HL-60/S4 (cell line): Measurements from ENCODE around the gene CDH11.

Experiments used
- in situ Hi-C: fragments of 300-500 bp; cut with MboI; formaldehyde crosslinking; loops from 2 replicates; pipeline ENCODE4 v1.14.3; 2022; ENCODE audit warnings: low sequenced_read_pairs

Gene CDH11, protein sequence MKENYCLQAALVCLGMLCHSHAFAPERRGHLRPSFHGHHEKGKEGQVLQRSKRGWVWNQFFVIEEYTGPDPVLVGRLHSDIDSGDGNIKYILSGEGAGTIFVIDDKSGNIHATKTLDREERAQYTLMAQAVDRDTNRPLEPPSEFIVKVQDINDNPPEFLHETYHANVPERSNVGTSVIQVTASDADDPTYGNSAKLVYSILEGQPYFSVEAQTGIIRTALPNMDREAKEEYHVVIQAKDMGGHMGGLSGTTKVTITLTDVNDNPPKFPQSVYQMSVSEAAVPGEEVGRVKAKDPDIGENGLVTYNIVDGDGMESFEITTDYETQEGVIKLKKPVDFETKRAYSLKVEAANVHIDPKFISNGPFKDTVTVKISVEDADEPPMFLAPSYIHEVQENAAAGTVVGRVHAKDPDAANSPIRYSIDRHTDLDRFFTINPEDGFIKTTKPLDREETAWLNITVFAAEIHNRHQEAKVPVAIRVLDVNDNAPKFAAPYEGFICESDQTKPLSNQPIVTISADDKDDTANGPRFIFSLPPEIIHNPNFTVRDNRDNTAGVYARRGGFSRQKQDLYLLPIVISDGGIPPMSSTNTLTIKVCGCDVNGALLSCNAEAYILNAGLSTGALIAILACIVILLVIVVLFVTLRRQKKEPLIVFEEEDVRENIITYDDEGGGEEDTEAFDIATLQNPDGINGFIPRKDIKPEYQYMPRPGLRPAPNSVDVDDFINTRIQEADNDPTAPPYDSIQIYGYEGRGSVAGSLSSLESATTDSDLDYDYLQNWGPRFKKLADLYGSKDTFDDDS

DNA sequence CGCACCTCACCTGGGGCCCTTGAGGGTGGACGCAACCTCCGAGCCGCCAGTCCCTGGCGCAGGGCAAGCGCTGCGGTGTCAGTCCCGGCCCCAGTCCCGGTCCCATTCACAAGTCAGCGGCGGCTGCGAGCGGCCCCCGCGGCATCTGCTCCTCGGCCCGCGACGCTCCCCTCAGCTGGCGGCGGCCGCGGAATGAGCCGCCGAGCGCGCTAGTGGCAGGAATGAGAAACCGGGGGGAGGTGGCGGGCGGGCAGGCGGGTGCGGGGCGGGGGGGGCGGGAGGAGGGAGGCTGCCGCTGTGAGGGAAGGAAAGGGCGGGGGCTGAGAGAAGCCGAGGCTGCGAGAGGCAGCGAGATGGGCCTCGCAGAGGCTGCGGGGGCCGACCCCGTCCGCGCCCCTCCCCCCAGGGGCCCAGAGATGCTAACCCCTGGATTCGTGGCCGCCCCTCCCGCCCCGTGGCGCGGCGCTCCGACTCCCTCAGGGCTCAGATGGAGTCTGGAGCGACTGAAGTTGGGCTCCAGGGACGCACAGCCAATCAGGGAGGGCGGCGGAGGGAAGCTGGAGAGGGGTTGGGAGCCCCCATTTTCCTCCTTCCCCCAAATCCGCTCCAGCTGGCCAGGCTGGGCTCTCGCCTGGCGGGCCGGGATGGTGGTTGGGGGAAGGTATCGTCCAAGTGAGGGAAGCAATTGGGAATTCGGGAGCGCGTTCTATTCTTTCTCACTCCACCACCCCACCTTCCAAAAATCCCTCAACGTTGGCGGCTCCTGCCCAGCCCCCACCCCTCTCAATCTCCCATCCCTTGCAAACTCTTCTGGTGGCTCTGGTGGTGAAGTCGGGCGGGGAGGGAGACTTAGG is at the start of gene CDH11:
Gene CDH11 (minus strand): TSS at position 194 of the 854 bp plus-strand sequence. CDS start 117,194 bp downstream, outside the sequence.
- in situ Hi-C loops, result no loop called here

DNA sequence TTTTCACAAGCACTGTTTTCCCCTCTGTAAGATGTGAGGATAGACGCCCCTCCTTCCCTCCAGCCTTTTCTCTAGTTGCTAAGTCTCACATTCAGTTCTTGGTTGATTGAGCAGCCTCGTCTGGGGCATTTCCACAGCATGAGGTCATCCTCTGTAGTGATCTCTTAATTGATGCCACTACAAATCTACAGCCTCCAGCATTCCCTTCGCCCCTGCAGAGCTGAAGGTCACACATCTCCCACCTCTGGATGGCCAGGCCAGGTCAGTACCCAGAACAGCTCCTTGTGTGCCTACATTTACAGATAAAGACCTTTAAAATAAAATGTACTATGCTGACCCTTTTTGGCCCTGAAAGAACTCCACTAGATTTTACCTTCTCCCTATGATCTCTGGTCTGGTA is 32.5 kb upstream of the CDH11 start:
- in situ Hi-C loops, result no loop called here

DNA sequence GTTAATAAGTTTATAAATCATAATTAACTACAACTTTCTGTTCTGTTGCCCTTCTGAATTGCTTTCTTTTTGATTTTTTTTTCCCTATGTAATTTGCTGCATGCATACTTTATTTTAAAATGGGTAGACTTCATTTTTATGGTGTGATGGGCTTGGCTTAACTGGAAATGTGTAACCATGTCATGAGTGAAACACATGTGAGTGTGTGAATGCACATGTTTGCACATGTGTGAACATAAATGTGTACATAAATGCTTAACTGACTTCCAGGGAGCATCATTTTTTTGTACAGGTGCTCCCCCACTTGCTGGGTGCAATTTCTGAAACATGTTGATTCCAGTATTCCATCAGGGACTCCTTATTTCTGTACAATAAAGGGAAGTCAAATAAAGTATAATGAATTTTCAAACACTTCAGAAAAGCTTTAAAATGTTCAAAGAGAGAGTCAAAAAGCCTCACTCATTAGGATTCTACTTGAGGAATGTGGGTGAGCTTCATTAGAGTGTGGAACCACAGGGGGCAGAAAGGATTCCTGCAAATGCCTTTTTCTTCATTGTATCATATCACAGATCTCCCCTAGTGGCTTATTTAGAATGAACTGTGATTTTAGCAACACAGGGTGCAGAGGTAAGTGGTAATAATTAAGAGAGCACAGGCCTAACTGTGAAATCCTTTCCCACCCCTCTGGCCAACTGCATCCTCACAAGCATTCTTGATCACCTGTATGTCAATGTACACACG is 31.7 kb upstream of the CDH11 start:
- in situ Hi-C loops, result no loop called here

DNA sequence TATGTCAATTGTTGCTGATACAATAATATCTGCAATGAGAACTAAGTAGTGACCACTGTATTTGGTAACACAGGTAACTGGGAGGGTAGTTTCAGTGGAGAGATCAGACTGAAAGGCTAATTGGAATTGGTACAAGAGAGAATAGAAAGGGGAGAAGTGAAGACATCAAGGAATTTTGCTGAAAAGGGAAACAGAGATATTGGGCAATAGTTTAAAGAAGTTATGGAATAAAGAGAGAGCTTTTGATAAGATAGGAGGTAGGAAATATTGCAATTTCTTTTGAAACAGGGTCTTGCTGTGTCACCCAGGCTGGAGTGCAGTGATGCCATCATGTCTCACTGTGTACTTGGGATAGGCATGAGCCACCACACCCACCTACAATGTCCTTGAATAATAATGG is 26.9 kb upstream of the CDH11 start:
- in situ Hi-C loops, result no loop called here

DNA sequence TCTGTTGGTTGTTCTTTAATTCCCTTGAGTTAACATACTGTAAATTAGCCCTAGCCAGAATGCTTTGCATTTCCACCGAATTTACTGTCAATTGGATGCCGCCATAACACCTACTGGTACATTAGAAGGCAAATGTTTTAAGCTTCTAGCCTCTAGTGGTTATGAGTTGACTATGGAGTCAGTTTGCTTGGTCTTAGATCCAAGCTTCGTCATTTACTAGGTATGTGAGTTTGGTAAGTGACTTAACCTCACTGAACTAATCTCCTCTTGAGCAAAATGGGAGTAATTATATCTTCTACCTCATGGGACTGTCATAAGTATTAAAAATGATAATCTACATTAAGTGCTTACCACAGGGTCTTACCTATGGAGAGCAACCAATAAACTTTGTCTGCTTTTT is 20.4 kb upstream of the CDH11 start:
- in situ Hi-C loops, result no loop called here

DNA sequence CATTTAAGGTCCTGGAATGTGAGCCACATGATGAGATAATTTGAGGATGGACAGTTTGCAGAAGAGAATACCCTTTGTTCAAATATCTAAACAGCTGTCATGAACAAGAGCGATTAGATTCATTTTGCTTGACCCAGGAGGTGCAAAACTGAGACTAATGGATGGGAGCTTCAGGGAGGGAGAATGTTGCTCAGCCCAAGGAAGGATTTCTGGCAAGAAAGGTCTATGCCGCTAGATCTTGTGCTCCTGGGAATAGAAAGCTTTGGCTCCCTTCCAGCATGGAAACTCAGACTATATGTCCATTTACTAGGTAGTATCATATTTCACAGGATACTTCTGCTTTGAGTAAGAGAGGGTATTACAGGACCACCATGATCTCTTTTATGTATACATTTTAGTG is 14.8 kb upstream of the CDH11 start:
- in situ Hi-C loops, result no loop called here

DNA sequence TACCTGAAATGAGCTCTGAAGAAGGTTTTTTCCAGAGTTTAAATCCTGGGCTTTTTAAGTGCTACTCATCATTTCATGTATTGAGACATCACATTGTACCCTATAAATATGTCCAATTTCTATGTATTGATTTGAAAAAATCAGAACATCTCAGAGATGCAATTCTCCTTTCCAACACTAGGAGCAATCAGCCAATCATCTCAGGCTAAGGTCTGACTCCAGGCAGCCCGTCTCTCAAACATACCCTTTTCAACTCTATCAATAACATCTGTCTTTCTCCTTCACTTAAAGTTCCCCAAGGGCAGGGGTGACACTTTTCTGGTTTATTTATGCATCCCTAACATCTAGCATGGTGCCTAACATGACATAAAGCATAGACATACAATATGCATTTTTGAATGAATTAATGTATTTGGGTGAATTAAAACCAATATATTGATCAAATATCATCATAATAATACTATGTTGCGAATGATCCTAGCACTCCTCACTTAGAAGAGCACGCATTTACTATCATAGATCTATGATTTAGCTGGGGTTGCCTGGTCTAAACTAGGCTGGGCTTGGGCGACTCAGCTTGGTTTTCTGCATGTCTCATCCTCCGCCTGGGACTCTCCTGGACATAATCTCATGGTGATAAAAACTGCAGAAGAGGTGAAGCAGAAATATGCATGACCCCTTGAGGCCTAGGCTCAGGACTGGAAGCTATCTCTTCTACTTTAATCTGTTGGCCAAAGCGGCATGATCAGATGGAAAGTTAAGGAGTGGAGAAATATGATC is 5.2 kb upstream of the CDH11 start:
- in situ Hi-C loops, result no loop called here

DNA sequence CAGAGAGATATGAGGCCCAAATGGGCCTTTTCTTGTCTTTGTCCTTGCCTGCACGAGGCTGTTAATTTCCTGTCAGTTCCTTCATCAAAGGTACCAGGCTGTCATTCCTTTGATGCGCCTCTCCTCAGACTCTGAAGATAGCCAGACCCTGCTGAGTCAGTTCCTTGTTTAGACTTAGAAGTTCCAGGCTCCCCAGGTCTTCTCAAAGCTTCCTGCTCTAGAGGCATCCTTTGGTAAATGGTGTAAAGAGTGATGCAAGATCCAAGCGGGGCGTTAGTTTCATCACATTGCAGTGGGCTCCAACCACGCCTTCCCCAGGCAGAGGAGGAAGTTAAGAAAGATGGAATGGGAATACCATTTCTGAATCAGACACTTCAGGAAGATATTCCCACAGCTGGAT is 4.0 kb upstream of the CDH11 start:
- in situ Hi-C loops, result no loop called here

DNA sequence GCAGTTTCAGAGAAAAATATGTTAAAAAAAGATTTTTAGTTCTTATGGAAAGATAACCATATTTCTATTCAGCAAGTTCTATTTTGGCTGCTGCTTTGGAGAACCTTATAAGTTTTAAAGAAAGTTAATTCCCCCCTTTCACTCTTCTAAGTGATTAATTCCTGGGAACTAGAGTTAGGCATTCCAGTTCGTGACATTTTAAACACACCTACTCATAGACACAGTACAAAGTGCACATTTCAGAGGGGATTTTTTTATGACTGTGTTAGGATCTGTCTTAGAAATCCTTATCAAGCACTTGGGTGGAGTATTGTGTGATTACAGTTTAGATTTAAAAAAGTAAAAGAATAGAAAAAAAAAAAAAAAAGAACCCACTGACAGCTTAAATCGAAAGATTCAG is 3.5 kb upstream of the CDH11 start:
- in situ Hi-C loops, result no loop called here

DNA sequence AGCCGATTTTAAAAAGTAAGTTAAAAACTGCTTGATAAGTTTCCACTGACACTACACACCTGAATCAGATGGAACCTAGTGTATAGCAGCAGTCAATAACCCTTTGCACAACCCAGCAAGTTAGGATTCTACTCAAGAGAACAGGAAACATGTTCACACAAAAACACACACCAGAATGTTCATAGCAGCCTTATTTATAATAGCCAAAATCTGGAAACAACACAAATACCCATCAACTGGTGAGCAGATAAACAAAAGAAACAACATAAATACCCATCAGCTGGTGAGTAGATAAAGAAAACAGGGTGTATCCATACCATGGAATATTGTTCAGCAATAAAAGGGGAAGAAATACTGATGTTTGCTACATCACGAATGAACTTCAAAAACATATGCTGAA is 2.7 kb upstream of the CDH11 start:
- in situ Hi-C loops, result no loop called here

DNA sequence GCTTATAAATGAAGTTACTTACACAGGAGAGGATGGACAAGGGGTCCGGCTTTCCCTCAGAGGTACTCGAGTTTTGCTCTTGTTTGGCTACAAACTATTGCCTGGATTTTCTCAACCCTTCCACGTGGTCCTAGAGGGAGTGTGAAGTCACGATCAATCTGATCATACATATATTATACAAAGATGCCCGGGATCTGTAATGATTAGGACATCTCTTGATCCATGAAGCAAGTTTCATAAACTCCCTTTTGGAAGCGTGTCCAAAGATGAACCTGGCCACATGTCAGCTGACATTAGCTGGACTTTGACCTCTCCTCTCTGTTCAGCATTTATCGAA is 2.3 kb upstream of the CDH11 start:
- in situ Hi-C loops, result no loop called here

DNA sequence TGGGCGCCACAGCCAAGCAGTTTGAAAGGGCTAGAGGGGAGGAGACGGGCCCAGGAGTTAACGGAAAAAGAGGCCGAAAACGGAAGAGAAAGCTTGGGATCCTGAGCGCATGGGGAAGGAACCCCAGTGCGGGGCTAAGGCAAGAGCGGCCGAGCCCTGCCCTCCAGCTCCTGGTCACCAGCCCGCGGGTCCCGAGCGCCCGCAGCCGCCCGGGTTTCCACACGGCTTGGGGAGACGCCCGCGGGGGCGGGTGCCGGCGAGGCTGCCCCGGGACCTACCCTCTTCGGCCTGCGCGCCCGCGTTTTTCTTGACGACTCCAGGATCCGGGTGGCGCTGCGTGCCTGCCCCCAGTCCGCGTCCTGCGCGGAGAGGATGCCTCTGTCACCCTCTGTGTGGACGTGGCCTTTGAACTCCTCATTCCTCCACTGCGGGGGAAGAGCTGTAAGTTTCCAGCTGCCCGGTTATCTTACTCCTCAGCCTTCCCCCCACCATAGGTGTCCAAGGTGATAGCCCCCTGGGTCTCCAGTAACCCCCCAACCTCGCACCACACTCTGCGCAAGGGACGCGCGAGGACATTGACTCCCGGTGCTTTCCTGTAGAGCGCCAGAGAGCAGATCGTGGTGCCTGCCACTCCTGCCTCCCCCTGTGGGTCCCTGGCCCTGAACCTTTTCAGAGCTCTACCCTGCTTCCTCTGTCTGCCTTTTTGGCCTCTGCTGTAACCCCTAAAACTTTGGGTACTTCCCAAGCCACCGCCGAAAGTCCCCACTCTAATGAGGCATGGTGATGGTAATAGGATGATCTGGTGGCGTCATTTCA is 1.7 kb upstream of the CDH11 start:
- in situ Hi-C loops, result no loop called here

DNA sequence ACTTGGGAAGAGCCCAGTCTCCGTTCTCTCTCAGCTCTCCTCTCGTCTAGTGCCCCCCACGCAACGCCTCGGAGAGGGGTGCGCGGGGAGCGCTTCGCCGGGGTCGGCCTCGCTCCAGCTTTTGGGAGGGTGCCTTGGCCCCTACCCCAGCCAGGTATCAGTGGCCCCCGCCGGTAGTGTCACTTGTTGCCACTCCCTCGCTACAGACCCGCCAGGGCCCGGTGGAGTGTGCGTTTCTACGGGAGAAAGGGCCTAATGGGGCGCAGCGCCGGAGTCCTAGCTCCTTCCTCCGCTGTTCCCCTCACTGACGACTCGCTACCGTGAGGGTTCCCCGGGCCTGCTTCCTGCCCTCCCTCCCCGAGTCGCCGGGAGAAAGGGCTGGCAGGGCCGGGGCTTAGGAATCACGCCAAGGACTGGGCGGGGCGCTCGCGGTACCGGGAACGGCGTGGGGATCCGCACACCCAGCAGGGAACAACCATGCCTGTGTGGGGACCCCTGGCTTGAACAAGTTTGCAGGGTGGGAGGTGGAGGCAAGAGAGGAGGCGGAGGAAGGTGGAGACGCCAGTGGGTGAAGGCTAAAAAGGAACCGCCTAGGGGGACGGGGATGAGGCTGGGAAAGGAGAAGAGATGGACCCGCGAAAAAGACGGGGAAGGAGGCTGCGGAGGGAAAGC is 997 bp upstream of the CDH11 start:
- in situ Hi-C loops, result no loop called here

DNA sequence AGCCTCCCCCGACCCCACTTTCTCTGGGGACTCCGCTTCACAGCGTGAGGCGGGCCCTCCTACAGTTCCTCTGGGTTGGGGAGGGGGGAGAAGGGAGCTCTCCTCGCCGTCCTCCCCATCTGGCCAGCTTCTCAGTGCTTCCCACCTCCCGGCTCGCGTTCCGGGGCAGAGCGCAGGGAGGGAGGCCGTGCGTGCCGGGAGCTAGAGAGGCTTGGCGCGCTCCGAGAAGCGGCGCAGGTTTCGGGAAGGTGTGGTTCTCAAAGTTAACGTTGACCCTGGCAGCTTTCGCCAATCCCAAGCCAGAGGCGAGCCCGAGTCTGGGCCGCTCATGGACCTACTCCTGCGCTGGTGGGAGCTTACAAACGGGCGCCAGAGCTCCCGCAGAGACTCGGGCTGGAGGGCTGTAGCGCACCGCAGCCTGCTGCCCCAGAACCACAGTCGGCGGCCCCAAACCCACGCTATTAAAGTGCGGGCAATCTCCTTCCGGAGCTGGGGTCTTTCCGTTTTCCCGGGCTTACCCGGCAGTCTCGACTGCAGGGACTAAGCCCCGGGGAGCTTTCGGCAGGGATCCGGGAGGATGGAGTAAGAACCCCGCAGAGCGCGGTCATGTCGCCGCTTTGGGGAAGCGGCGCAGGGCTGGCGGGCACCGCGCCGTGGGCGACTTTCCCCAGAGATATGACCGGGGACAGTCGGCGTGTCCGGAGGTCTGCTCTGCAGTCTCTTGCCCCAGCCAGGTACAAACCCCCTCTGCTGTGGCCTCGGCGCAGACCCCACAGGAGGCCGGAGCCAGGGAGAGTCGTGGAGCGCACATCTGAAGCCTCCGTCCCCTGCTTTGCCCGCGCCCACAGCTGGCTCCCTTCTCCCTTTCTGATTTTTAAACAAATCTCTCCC is 787 bp downstream of the CDH11 start:
- in situ Hi-C loops, result no loop called here

DNA sequence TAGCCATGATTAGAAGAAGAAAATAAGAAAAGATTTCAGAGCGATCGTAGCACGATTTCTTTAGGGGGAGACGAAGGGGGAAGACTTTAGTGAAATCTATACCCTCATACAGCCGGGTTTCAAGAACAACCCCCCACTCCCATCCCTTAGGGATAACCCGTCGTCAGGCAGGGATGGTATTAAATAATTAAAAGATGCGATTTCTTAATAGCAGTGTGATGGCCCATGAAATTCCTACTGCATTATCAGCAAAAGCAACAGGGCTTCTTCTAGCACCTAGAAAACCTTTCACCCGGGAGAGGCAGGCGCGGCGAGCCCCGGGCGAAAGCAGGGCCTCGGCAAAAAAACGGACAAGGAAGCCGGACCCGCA is 1.4 kb downstream of the CDH11 start:
- in situ Hi-C loops, result no loop called here

DNA sequence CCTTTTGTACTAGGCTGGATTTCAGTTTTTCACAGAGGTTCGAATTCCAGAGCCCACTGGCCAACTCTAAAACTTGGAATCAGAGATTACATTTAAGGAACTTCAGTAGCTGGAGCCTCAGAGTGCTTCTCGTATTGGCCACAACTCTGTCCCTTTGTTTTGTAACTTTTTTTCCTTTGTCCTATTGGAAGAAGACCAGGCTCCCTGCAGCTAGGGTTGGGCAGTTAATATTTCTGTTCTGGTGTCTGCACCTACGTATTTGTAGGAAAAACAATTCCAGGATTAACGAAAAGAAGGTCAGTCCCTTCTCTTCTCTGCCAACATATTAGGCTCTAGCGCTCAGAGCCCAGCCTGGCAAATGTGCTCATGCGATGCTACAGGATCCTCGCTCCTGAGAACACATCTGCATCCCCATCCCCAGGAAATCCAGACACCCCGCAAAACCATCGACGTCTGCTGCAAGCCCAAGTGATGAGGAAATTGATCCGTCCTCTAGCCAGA is 1.9 kb downstream of the CDH11 start:
- in situ Hi-C loops, result no loop called here

DNA sequence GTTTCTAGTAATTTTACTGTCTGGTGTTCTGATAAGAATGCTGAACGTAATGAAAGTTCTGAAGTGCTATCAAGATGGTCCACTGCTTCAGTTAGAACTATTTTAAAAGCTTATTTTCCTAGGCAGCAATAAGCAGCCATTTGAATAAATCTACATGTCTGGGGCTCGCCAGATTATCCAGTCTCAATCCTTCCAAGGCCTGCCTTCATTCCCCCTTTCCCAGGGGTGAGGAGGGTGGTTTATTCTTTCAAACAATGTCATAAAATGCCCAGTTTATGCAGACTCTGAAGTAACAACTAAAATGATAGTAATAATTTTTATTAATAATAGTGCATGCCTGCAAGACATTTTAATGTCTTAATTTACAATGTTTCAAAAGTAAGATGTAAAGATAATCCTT is 2.4 kb downstream of the CDH11 start:
- in situ Hi-C loops, result no loop called here

DNA sequence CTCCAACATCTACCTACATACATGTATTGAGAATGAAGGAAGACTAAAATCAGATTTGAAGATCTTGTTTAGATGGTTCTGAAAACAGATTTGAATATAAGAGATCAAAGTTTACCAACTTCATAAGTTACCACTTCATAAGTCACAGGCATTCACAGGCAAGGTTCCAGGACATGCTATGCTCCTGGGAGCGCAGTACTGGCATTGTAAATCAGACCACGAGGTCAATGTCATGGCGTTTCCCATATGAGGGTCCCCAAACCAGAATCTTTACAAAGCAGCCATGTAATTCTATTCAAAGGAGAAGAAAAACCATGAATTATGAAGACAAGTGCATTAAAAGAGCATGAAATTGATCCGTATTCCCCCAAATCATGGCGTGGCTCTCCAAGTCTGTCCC is 3.0 kb downstream of the CDH11 start:
- in situ Hi-C loops, result no loop called here
